Body of pancreas (tissue), 4 donors: ENCODE results near the gene ERC2.

Experiments
- CTCF ChIP-seq, 7 experiments: fragments of 450-650 bp in 4 of 7; fragments of 200-600 bp in 3 of 7; sonication (generic) in 3 of 7; IDR thresholded peaks; one replicate each; pipeline ENCODE4 v1.5.1; 2016 to 2019; ENCODE audit warnings: antibody characterized with exemption in 7 of 7
- POLR2A ChIP-seq, 3 donors: fragments of 450-650 bp; IDR thresholded peaks; one replicate each; pipeline ENCODE4 v1.6.1; 2016; ENCODE audit warnings: antibody characterized with exemption in 3 of 3, mild to moderate bottlenecking in 2 of 3

- no peak for TF ChIP-seq POLR2A (IDR thresholded peaks at IDR 0.05)
- TF ChIP-seq CTCF (IDR thresholded peaks at IDR 0.05): no peak
Observed at GRCh38 chr3:56456117-56456516, 12.2 kb downstream of the ERC2 start.
